Measurements from ENCODE around the gene MYOD1. TPM values are rescaled to one million over a fixed set of nuclear protein-coding genes. Genes with fewer than 3 reads are reported as not detected.

The MYOD1 gene
- total RNA-seq, 1 experiment from 2014 or later: not detected

- no peak for DNase-seq
- BruUV-seq (replicated peaks): no TSS peak
- H3K27me3 Mint-ChIP-seq (ENCODE audit: unreplicated experiment): peaks cover 26% of the 10 kb centered on the region
- no peaks in the 10 kb centered on the region for H3K9me3 Mint-ChIP-seq (ENCODE audit: low read depth, unreplicated experiment)
- no peaks in the 10 kb centered on the region for H3K4me1 Mint-ChIP-seq (ENCODE audit: low read depth, unreplicated experiment)
- no peak overlapping the region for H3K27ac Mint-ChIP-seq (ENCODE audit: unreplicated experiment)
- TF ChIP-seq CTCF (IDR thresholded peaks at IDR 0.05; ENCODE audit: unreplicated experiment): no peak
- intact Hi-C loops (cut with micrococcal nuclease; ENCODE audit: unreplicated experiment): no loop called here
- H3K36me3 Mint-ChIP-seq (ENCODE audit: insufficient read depth, unreplicated experiment): no peaks in the 10 kb centered on the region
- CTCF ChIA-PET: no interaction called here
- H3K4me3 Mint-ChIP-seq (ENCODE audit: low read depth, unreplicated experiment): no peak overlapping the region
These were observed 835 bp upstream of the MYOD1 start for GRCh38 chr11:17718510-17718962.

GRCh38 chr11:17719938-17720795 lies 796 bp downstream of the MYOD1 start:
- no peak overlapping the region for H3K27ac Mint-ChIP-seq (ENCODE audit: unreplicated experiment)
- H3K9me3 Mint-ChIP-seq (ENCODE audit: low read depth, unreplicated experiment): no peaks in the 10 kb centered on the region
- no peaks in the 10 kb centered on the region for H3K36me3 Mint-ChIP-seq (ENCODE audit: insufficient read depth, unreplicated experiment)
- no peak overlapping the region for H3K4me3 Mint-ChIP-seq (ENCODE audit: low read depth, unreplicated experiment)
- TF ChIP-seq CTCF (IDR thresholded peaks at IDR 0.05; ENCODE audit: unreplicated experiment): peak; percentile 22
- CTCF ChIA-PET: interaction anchor here (1.1 kb wide), 1 partner anchor 121 kb away, joined by 3 read pairs; no protein-coding TSS in a partner anchor
- H3K4me1 Mint-ChIP-seq (ENCODE audit: low read depth, unreplicated experiment): no peaks in the 10 kb centered on the region
- DNase-seq: no peak
- peaks cover 36% of the 10 kb centered on the region for H3K27me3 Mint-ChIP-seq (ENCODE audit: unreplicated experiment)
- intact Hi-C loops (cut with micrococcal nuclease; ENCODE audit: unreplicated experiment): no loop called here
- BruUV-seq (replicated peaks): no TSS peak

GRCh38 chr11:17720796-17721171 lies 1.4 kb downstream of the MYOD1 start:
- BruUV-seq (replicated peaks): no TSS peak
- H3K4me3 Mint-ChIP-seq (ENCODE audit: low read depth, unreplicated experiment): no peak overlapping the region
- peaks cover 42% of the 10 kb centered on the region for H3K27me3 Mint-ChIP-seq (ENCODE audit: unreplicated experiment)
- TF ChIP-seq CTCF (IDR thresholded peaks at IDR 0.05; ENCODE audit: unreplicated experiment): no peak
- H3K9me3 Mint-ChIP-seq (ENCODE audit: low read depth, unreplicated experiment): no peaks in the 10 kb centered on the region
- CTCF ChIA-PET: interaction anchor here (1.0 to 2.1 kb wide), 2 partner anchors 10 to 122 kb away, joined by 4 to 11 read pairs; no protein-coding TSS in a partner anchor
- no peaks in the 10 kb centered on the region for H3K36me3 Mint-ChIP-seq (ENCODE audit: insufficient read depth, unreplicated experiment)
- intact Hi-C loops (cut with micrococcal nuclease; ENCODE audit: unreplicated experiment): no loop called here
- no peak overlapping the region for H3K27ac Mint-ChIP-seq (ENCODE audit: unreplicated experiment)
- no peak for DNase-seq
- no peaks in the 10 kb centered on the region for H3K4me1 Mint-ChIP-seq (ENCODE audit: low read depth, unreplicated experiment)

- no peaks in the 10 kb centered on the region for H3K36me3 Mint-ChIP-seq (ENCODE audit: insufficient read depth, unreplicated experiment)
- no peak overlapping the region for H3K27ac Mint-ChIP-seq (ENCODE audit: unreplicated experiment)
- intact Hi-C loops (cut with micrococcal nuclease; ENCODE audit: unreplicated experiment): no loop called here
- no peak overlapping the region for H3K4me3 Mint-ChIP-seq (ENCODE audit: low read depth, unreplicated experiment)
- TF ChIP-seq CTCF (IDR thresholded peaks at IDR 0.05; ENCODE audit: unreplicated experiment): no peak
- no peak for DNase-seq
- CTCF ChIA-PET: interaction anchor here (0.6 to 2.1 kb wide), 4 partner anchors 9 to 122 kb away, joined by 3 to 11 read pairs (median 4); no protein-coding TSS in a partner anchor
- H3K9me3 Mint-ChIP-seq (ENCODE audit: low read depth, unreplicated experiment): no peaks in the 10 kb centered on the region
- H3K27me3 Mint-ChIP-seq (ENCODE audit: unreplicated experiment): peaks cover 49% of the 10 kb centered on the region
- no TSS peak for BruUV-seq (replicated peaks)
- no peaks in the 10 kb centered on the region for H3K4me1 Mint-ChIP-seq (ENCODE audit: low read depth, unreplicated experiment)
These were observed 2.0 kb downstream of the MYOD1 start for GRCh38 chr11:17721242-17721999.
